Left ventricle myocardium inferior (tissue), 1 donor: ENCODE results near the gene TMEM163. TPM values are rescaled to one million over a fixed set of nuclear protein-coding genes. Genes with fewer than 3 reads are reported as not detected.

Experiments used
- DNase-seq: peaks from one replicate; pipeline ENCODE4 v3.0.0-alpha.2; 2020
- H3K27ac ChIP-seq: fragments of 200-600 bp; replicated peaks from 2 replicates; pipeline ENCODE4 v1.8.0; 2021
- H3K27me3 ChIP-seq: fragments of 200-600 bp; 2 replicates; pipeline ENCODE4 v1.8.0; 2021; ENCODE audit warnings: low read depth
- H3K36me3 ChIP-seq: fragments of 200-600 bp; 2 replicates; pipeline ENCODE4 v1.8.0; 2021
- H3K4me1 ChIP-seq: fragments of 200-600 bp; 2 replicates; pipeline ENCODE4 v1.8.0; 2021
- H3K4me3 ChIP-seq: fragments of 200-600 bp; 2 replicates; pipeline ENCODE4 v1.8.0; 2021; ENCODE audit warnings: mild to moderate bottlenecking, moderate library complexity
- H3K9me3 ChIP-seq: fragments of 200-600 bp; replicated peaks from 2 replicates; pipeline ENCODE4 v1.8.0; 2021
- intact Hi-C: fragments of 100-400 bp; cut with micrococcal nuclease; formaldehyde crosslinking; loops from one replicate; pipeline ENCODE4 v1.11.0; 2022
- total RNA-seq: library from RNA; stranded (reverse); fragmentation: NEBNext Ultra II Directional; extraction: Animal tissue kit (Norgen Biotek cat#: 25700); gene quantifications from one replicate; pipeline ENCODE4 v1.2.1, GENCODE V29; 2021
- TF ChIP-seq, protein P1 (sequence below): fragments of 200-600 bp; IDR thresholded peaks from 2 replicates; pipeline ENCODE4 v1.8.0; 2021; ENCODE audit warnings: antibody characterized with exemption, mild to moderate bottlenecking, borderline replicate concordance
- donor health status: DM: no; HTN: yes; CAD: no; lungs with severe emphysema.

Gene TMEM163
- total RNA-seq, 1 donor from 2014 or later, result 0.22 TPM

DNA sequence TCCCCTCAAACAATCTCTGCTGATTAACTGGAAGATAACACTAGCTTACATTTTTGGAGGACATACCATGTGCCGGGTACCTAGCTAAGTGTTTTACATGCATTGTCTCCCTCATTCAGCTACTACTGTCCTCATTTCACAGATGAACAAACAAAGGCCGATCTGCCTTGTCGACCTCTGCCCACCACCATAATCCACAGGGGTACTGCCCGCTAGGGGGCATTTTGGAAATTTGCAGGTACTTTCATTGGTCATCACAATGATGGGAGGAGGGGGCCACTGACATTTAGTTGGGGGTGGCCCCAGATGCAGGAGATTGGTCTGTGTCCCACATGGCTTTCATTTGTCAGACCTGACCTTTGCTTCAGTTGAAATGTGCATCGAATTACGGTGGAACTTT, 3.9 kb upstream of the TMEM163 start:
- no peaks in the 10 kb centered on the region for H3K9me3 ChIP-seq
- no peak for DNase-seq
- no peak overlapping the region for H3K27ac ChIP-seq
- H3K4me1 ChIP-seq, result peaks cover 13% of the 10 kb centered on the region
- H3K27me3 ChIP-seq, result peaks cover 80% of the 10 kb centered on the region
- intact Hi-C loops, result no loop called here
- TF ChIP-seq, protein P1, sequence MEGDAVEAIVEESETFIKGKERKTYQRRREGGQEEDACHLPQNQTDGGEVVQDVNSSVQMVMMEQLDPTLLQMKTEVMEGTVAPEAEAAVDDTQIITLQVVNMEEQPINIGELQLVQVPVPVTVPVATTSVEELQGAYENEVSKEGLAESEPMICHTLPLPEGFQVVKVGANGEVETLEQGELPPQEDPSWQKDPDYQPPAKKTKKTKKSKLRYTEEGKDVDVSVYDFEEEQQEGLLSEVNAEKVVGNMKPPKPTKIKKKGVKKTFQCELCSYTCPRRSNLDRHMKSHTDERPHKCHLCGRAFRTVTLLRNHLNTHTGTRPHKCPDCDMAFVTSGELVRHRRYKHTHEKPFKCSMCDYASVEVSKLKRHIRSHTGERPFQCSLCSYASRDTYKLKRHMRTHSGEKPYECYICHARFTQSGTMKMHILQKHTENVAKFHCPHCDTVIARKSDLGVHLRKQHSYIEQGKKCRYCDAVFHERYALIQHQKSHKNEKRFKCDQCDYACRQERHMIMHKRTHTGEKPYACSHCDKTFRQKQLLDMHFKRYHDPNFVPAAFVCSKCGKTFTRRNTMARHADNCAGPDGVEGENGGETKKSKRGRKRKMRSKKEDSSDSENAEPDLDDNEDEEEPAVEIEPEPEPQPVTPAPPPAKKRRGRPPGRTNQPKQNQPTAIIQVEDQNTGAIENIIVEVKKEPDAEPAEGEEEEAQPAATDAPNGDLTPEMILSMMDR, result no peak
- H3K4me3 ChIP-seq, result no peak overlapping the region
- H3K36me3 ChIP-seq, result no peaks in the 10 kb centered on the region

DNA sequence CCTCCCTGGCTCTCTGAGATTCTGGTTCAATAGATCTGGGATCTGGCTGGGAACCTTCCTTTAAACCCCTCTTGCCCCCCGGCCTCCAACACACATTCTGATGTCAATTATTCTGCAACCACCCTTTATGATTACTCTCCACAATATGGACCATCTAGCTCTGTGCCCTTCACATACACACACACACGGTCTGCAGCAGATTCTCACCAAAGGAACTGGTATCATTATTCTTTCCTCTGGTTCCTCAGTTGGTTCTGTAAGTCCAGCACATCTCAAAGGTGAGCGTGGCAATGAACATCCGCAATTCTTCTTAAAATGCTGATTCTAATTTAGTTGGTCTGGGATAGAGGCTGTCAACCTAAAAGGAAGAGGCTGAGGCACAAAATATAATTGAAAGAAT, 2.8 kb upstream of the TMEM163 start:
- H3K9me3 ChIP-seq, result no peaks in the 10 kb centered on the region
- peaks cover 18% of the 10 kb centered on the region for H3K4me1 ChIP-seq
- no peak overlapping the region for H3K4me3 ChIP-seq
- TF ChIP-seq, protein P1, result no peak
- H3K27ac ChIP-seq, result no peak overlapping the region
- intact Hi-C loops, result no loop called here
- H3K36me3 ChIP-seq, result no peaks in the 10 kb centered on the region
- no peak for DNase-seq
- peaks cover 91% of the 10 kb centered on the region for H3K27me3 ChIP-seq

DNA sequence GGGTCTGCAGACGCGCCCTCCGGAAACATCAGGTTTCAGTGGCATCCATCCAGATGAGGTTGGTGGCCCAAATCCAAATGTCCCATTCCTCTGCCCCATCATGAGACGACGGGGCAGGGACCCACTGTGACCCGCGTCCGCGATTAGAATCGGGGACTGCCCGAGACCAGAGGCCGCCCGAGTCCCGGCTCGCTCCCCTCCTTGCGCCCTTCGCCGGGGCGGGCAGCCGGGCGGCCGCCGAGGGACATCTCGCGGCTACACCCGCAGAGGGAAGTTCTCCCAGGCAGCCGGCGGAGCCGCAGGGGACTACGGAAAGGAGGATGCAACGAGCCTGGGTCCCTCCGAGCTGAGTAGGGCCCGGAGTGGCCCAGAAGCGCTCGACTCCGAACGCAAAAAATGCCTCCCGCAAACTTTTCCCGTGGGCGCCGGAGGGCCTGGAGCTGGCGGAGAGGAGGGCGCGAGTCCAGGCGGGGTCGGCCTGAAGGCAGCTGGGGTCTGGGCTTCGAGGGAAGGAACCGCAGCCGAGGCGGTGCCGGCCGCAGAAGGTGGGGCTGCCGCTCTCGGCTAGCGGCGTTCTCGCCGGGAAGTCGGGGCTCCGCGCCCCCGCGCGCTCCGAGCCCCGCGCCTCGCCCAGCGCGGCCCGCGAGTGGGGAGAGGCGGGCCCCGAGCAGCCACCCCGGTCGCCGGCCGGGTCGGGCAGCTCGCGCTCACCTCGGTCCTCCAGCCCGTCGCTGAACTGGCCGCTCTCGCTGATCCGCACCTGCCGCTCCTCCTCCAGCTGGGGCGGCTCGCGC, 580 bp downstream of the TMEM163 start:
- Histone ChIP-seq H3K27me3 (peaks cover 97% of the 10 kb centered on the region), H3K4me3 (peak overlapping the region; percentile 67), H3K9me3 (no peaks in the 10 kb centered on the region), H3K36me3 (no peaks in the 10 kb centered on the region), H3K27ac (no peak overlapping the region), H3K4me1 (peaks cover 18% of the 10 kb centered on the region)
- TF ChIP-seq, protein P1, result no peak
- DNase-seq, result peak; percentile 18
- intact Hi-C loops, result no loop called here

DNA sequence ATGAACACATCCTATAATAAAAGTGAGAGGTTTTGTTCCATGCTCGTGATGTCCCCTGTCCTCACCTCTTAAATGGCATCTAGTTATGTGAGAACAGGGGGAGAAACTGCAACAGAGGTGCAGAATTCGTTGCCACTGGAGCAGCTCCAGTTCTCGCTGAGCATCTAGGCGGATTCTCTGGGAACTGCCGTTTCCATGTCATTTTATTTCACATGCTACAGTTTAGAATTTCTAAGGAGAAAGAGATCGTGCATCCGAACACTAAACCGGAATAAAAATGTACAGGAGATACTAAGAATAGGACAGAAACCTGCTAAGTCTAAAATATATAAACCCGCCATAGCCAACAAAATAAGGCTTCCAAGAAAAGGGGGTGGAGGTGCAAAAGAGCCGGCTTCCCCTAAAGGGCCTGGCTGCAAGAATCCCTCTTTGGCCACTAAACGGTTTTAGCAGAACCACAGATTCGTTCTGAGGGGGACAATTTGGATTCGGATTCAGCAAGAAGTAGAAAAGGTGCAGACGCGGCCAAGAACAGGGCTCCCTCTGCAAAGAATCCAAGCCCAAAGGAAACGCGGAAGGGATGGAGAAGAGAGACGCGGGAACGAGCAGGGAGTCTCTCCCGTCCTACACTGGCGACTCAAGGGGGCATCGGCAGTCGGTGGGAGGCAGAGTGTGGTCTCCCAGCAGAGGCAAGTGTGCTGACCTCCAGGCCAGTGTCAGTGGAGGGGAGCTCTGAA, 1.3 kb downstream of the TMEM163 start:
- TF ChIP-seq, protein P1, result no peak
- Histone ChIP-seq H3K4me3 (peak overlapping the region; percentile 67), H3K9me3 (no peaks in the 10 kb centered on the region), H3K27me3 (peaks cover 97% of the 10 kb centered on the region), H3K4me1 (peaks cover 18% of the 10 kb centered on the region), H3K36me3 (no peaks in the 10 kb centered on the region), H3K27ac (no peak overlapping the region)
- DNase-seq, result no peak
- intact Hi-C loops, result no loop called here

DNA sequence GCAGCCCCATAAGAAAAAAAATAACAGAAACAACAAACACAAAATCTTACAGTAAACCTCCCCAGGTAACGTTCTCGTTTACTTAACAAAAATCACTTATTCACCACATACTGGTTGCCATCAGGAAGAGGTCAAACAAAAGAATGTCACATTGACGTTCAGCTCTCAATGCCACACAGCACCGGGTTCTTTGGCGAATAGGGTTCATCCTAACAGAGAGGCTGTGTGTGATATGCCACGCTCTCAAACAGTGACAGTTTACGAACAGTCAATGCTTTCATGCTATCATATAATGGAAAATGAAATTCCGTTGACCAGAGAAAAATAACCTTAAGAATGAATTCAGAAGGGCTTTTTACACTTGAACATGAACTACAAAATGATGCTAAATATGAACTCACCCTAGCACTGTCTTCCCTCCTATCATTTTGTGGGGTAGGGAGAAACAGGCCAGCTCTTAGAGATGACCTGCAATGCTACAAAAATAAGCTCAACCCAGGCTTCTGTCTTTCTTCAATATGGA, 2.0 kb downstream of the TMEM163 start:
- TF ChIP-seq, protein P1, result no peak
- Histone ChIP-seq H3K27ac (no peak overlapping the region), H3K27me3 (peaks cover 97% of the 10 kb centered on the region), H3K36me3 (no peaks in the 10 kb centered on the region), H3K4me1 (peaks cover 18% of the 10 kb centered on the region), H3K4me3 (no peak overlapping the region), H3K9me3 (no peaks in the 10 kb centered on the region)
- intact Hi-C loops, result no loop called here
- no peak for DNase-seq
